HG03521 (cell line): Measurements from ENCODE around the gene TRAPPC5.

Experiments used
- ATAC-seq: cut with Tn5 transposase; IDR thresholded peaks from one replicate; pipeline ENCODE4 v1.9.1; 2021; ENCODE audit warnings: mild to moderate bottlenecking, moderate library complexity; ENCODE audit not compliant: unreplicated experiment

Gene TRAPPC5

GRCh38 chr19:7699003-7699402, 18.4 kb downstream of the TRAPPC5 start:
- ATAC-seq: no peak

GRCh38 chr19:7699417-7700401, 19.1 kb downstream of the TRAPPC5 start:
- ATAC-seq: no peak

DNA sequence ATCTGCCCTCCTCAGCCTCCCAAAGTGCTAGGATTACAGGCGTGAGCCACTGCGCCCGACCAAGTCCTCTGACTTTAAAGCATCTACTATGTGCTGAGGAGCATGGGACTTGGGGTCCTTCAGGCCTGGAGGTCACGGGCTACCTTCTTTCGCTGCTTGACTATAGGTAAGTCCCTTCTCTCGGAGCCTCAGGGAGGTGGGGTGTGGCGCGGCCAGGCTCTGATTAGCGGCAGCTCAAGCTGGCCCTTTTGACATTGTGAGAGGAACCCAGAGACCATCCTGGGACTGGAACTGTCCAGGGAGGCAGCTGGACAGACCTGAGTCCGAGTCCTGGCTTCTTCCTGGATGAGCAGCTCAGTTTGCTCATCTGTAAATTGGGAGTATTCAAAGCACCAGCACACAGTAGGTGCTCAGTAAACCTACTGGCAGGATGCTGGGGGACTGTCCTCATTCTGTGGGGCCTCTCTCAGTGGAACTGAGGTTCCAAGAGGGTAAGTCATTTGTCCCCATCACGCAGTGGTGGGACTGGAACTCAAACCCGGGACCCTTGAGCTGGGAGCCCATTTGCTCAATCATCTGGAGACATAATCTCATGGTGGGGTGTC, 20.5 kb downstream of the TRAPPC5 start:
- no peak for ATAC-seq

DNA sequence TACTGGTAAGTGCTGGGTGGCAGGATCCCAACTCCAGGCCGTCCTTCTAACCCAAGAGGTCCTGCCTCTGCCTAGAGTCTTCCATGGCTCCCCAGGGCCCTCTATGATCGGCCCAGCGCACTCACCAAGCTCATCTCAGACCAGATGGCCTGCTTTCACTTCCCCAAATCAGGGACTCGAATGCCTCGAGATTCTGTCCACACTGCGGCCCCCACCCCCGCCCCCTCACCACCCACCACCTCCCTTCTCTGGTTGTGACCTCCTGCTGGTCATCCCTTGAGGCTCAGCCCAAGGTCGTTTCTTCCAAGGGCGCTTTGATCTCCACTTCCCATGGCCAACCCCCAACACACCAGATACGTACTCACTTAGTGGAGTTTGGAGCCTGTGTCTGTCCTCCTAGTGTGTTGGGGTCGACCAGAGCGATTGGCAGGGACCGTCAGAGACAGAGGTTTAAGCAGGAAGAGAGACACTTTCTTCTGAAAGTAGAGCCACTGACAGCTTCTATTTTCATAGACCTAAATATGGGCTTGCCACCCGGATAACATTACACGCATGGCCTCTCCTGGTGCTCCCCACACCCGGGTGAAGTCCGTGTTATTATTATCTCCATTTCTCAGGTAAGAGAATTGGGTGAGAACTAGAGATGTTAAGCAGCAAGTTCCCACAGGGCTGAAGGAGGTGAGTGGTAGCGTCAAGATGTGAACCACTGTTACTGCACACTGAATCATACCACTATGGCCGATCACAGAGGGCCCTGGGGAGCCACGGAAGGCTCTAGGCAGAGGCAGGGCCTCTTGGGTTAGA, 21.2 kb downstream of the TRAPPC5 start, which contains the start of gene FCER2:
TSS of gene FCER2 (minus strand) at position 478 of the 804 bp plus-strand sequence. CDS start 2,371 bp downstream, outside the sequence.
- ATAC-seq: peak; percentile 42

DNA sequence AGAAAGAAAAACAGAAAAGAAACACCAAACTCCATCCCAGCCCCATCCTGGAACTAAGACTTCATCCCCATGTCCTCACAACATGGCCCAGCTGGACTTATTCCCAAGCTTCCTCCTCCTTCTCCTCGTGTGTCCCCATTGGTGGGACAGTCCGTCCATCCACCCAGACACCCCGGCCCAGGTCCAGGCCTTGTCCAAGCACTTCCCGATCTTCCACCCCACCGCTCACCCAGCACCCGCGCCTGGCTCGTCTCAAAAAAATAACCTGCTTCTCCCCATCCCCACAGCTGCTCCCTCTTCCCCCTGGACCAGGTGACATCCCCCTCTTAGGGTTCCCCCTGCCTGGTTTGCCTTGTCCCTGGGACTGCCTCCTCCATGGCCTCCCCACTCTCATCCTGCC, 22.7 kb downstream of the TRAPPC5 start:
- ATAC-seq: no peak

- no peak for ATAC-seq
These were observed 23.8 kb downstream of the TRAPPC5 start for GRCh38 chr19:7704280-7705060.

DNA sequence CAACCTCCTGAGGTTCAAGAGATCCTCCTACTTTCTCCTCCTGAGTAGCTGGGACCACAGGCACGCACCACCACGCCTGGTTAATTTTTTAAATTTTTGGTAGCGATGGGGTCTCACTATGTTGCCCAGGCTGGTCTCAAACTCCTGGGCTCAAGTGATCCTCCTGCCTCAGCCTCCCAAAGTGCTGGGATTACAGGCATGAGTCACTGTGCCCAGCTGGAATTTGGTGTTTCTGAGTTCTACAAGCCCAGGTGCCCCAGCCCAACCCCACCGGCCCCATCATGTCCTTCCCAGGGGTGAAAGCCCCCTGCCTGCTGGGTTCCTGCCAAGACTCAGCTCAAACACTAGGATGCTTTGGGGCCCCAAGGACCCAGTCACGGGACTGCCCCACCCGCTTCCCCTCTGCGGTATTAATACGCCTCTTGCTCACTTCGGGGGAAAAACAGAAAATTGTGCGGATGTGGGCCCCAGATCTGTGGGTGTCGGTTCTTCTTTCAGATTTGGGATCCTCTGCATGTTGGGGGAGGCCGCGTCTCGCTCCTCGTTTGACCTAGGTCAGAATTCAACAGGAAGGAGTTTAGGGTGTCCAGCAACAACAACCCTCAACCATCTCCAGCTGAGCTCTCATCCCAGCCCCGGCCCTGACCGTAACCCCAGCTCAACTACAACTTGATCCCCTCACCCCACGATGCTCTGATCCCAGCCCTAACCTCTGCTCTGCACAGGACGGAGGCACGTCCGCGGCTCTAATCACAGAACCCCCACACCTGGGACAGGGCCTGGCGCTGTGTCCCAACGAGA, 25.0 kb downstream of the TRAPPC5 start:
- peak; percentile 33 for ATAC-seq

DNA sequence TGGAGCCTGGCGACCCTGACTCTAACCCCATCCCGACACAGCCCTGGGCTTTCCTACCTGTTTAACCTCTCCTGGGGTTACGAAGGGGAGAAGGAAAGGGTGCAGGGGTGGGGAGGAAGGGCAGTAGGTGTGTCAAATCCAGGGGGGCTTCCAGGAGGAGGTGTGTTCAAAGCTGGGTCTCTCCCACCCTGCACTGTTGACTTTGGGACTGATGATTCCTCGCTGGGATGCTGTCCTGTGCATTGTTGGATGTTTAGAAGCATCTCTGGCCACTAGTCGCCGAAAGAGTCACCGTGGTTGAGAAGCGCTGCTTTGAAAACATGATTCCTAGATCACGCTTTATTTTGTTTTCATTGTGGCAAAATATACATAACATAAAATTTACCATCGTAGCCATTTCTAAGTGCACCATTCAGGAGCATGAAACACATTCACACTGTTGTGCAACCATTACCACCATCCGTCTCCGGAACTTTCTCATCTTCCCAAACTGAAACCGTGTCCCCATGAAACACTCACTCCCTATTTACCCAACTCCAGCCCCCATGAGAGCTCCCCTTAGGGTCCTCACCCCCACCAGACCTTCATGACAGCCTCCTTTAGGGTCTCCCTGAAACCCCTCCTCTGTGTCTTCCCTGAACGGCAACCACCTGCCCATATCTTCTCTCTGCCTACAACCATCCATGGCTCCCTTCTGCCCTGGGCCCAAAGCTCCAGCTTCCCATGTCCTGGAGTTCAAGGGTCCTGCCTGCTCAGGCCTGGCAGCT, 25.7 kb downstream of the TRAPPC5 start:
- ATAC-seq: no peak

- no peak for ATAC-seq
These were observed 26.4 kb downstream of the TRAPPC5 start for GRCh38 chr19:7706955-7707456.

DNA sequence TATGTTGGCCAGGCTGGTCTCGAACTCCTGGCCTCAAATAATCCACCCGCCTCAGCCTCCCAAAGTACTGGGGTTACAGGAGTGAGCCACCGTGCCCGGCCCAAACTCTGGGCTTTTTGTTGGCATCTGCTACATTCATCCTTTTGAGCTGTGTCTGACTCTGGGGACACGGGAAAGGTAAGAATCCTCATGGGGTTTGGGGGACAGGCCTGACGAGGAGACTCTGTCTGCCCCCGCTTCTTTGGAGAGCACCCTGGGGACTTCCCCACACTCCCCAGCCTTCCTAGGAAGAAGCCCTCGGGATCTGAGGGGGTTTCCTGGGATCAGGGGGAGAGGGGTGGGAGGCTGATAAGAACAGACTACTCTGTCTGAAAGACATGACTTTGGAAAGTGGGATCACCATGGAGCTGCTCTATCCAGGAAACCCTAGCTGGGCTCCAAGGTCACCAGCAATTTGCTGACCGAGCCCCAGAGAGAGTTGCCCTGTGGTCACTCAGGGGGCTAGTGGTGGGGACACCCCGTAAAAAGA, 29.4 kb downstream of the TRAPPC5 start:
- no peak for ATAC-seq

DNA sequence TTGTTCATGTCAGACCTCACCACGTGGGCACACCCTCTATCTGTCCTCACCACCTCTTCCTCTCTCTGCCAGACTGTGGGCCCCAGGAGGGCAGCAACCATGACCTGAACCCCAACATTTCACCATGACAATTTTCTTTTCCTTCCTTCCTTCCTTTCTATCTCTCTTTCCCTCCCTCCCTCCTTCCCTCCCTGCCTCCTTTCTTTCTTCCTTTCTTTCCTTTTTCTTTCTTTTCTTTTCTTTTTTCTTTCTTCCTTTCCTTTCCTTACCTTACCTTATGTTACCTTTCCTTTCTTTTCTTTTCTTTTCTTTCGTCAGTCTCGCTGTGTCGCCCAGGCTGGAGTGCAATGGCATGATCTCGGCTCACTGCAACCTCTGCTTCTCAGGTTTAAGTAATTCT, 30.0 kb downstream of the TRAPPC5 start:
- no peak for ATAC-seq

- ATAC-seq: no peak
These were observed 35.0 kb downstream of the TRAPPC5 start for GRCh38 chr19:7715671-7716070.

DNA sequence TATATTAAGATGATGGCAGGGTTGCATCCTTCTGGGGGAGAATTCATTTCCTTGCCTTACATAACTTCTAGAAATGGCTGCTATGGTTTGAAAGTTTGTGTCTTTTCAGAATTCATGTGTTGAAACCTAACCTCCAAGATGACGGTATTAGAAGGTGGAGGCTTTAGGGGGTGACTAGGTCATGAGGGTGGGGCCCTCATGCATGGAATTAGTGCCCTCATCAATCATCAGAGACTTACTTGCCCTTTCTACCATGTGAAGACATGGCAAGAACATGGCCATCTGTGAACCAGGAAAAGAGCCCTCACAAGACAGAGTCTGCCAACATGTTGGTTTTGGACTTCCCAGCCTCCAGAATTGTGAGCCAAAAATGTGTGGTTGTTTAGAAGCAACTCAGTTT, 36.1 kb downstream of the TRAPPC5 start:
- ATAC-seq: no peak

DNA sequence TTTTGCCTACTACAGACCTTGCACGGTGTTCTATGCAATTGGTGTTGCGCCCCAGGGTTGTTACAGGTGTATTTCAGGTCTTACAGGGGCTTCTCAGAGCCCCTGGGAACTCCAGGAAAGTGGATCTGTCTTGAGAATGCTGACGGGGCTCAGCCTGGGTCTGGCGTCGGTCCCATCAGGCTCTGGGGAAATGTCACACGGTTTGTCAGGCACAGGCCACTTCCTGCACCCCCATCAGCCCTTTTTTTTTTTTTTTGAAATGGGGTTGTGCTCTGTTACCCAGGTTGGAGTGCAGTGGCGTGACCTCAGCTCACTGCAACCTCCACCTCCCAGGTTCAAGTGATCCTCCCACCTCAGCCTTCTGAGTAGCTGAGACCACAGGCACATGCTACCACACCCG, 38.0 kb downstream of the TRAPPC5 start:
- no peak for ATAC-seq

- ATAC-seq: no peak
These were observed 39.7 kb downstream of the TRAPPC5 start for GRCh38 chr19:7720351-7720750.

- ATAC-seq: no peak
These were observed 41.6 kb downstream of the TRAPPC5 start for GRCh38 chr19:7722231-7722651.

DNA sequence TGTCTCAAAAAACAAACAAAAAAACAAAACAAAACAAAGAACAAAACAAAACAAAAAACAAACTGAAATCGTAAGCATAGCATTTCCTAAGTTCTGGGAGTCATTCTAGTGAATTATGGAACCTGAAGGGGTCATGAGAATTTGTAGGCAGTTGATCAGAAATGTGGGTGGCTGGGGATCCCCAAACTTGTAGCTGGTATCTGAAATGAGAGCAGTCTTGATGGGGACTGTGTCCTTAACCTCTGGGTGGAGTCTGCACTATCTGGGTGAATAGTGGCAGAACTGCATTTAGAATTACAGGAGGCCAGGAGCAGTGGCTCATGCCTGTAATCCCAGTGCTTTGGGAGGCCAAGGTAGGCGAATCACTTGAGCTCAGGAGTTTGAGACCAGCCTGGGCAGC, 45.2 kb downstream of the TRAPPC5 start:
- ATAC-seq: no peak

DNA sequence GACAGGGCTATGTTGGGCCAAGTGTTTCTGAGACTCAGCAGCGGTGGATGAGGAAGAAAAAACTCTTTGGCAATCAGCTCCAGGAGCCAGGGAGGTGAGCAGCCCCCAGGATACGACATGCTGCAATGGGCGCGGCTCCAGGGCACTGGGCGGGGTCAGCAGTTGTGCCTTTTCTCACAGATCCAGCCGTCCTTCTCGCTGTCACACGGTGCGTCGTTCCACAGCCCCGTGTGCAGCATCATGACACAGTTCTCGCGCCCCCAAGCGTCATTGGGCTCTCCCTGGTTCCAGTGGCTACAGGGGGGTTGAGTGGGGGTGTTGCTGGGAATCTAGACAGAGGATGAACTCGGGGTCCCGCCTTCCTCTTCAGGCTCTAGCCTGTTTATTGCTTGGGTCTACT, 48.6 kb downstream of the TRAPPC5 start:
- no peak for ATAC-seq
